Placental epithelial cell (primary cell): ENCODE measurements around the gene BOK. TPM values are rescaled to one million over a fixed set of nuclear protein-coding genes. Genes with fewer than 3 reads are reported as not detected.

Experiments
- small RNA-seq: library from RNA; depleted of rRNA; stranded (forward); fragments of <200 nt; gene quantifications from one replicate; pipeline ENCODE3, GENCODE V24; 2012
- total RNA-seq: library from RNA; depleted of rRNA; stranded (reverse); fragments of >200 nt; gene quantifications from 2 replicates; pipeline ENCODE4 v1.2.3, GENCODE V29; 2012

Gene BOK
- total RNA-seq = 138 and 210 TPM in 2 replicates

GRCh38 chr2:241558532-241559322 lies at the start of gene BOK:
Gene BOK, plus strand, starts transcription at chr2:241558745. Its CDS starts 739 bp downstream, at chr2:241559484.

Small RNAs within 50 kb of the gene (small RNA-seq; reads per million reads assigned to genes)
- gene RNA5SP122 = 0.09 reads per million

Other genes starting within 250 kb of the BOK start
- gene HDLBP, start 243.1 kb upstream of the BOK start, total RNA-seq = 973 and 1,501 TPM in 2 replicates
- gene SEPTIN2, start 242.8 kb upstream of the BOK start, total RNA-seq = 331 and 382 TPM in 2 replicates
- gene FARP2, start 202.5 kb upstream of the BOK start, total RNA-seq = 36.9 and 43.5 TPM in 2 replicates
- 271 and 448 TPM in 2 replicates for gene STK25, start 50.2 kb upstream of the BOK start, total RNA-seq
- gene THAP4, start 78.4 kb downstream of the BOK start, total RNA-seq = 42.8 and 47.8 TPM in 2 replicates
- 53.8 and 85.3 TPM in 2 replicates for gene ATG4B, start 78.9 kb downstream of the BOK start, total RNA-seq
- gene DTYMK, start 128.1 kb downstream of the BOK start, total RNA-seq = 11.8 and 32.2 TPM in 2 replicates
- 17.0 and 41.2 TPM in 2 replicates for gene ING5, start 143.3 kb downstream of the BOK start, total RNA-seq
- 11.6 and 32.6 TPM in 2 replicates for gene D2HGDH, start 175.9 kb downstream of the BOK start, total RNA-seq
- gene GAL3ST2, start 218.1 kb downstream of the BOK start, total RNA-seq = 0.79 TPM in 1 of 2 replicates, not detected in the other